DOHH2 (cell line): Measurements from ENCODE around the gene RNGTT.
"Not testable (repeated sequence)": the region's sequence is repeated elsewhere in the genome, so short reads cannot be mapped to it uniquely, and the experiment has no call there.

ENCODE experiments used
- H3F3A ChIP-seq: fragments of 200-600 bp; sonication (generic), shearing (Covaris generic); 2 replicates; pipeline ENCODE4 v1.6.0; 2016; ENCODE audit warnings: antibody characterized with exemption, mild to moderate bottlenecking; ENCODE audit not compliant: control insufficient read depth, insufficient read depth
- H3K27ac ChIP-seq: fragments of 200-600 bp; sonication (generic); 2 replicates; pipeline ENCODE4 v1.5.1; 2014; ENCODE audit warnings: low read depth, mild to moderate bottlenecking, low read length, moderate library complexity
- H3K27me3 ChIP-seq: fragments of 200-600 bp; sonication (generic); 2 replicates; pipeline ENCODE4 v1.6.1; 2014; ENCODE audit warnings: mild to moderate bottlenecking, low read length, mixed read lengths; ENCODE audit not compliant: control insufficient read depth
- H3K36me3 ChIP-seq: fragments of 200-600 bp; sonication (generic); 2 replicates; pipeline ENCODE4 v1.6.1; 2014; ENCODE audit warnings: mild to moderate bottlenecking, low read length, moderate library complexity, mixed read lengths; ENCODE audit not compliant: control insufficient read depth
- H3K4me1 ChIP-seq: fragments of 200-600 bp; sonication (generic); 2 replicates; pipeline ENCODE4 v1.6.1; 2014; ENCODE audit warnings: mild to moderate bottlenecking, low read length, mixed read lengths; ENCODE audit not compliant: control insufficient read depth
- H3K4me2 ChIP-seq: fragments of 200-600 bp; sonication (generic); 2 replicates; pipeline ENCODE4 v1.6.0; 2014; ENCODE audit warnings: mild to moderate bottlenecking, low read length, moderate library complexity
- H3K4me3 ChIP-seq: fragments of 200-600 bp; sonication (generic); 2 replicates; pipeline ENCODE4 v1.5.1; 2014; ENCODE audit warnings: mild to moderate bottlenecking, low read length, mixed read lengths
- H3K79me2 ChIP-seq: fragments of 200-600 bp; sonication (generic); 2 replicates; pipeline ENCODE4 v1.6.1; 2014; ENCODE audit warnings: mild to moderate bottlenecking, low read length, mixed read lengths; ENCODE audit not compliant: control insufficient read depth
- H3K9me2 ChIP-seq: fragments of 200-600 bp; sonication (generic); replicated peaks from 2 replicates; pipeline ENCODE4 v1.6.1; 2014; ENCODE audit warnings: mild to moderate bottlenecking, low read length, mixed read lengths; ENCODE audit not compliant: control insufficient read depth
- H3K9me3 ChIP-seq: fragments of 200-600 bp; sonication (generic); 2 replicates; pipeline ENCODE4 v1.6.1; 2014; ENCODE audit warnings: antibody characterized with exemption, low read length, mixed read lengths; ENCODE audit not compliant: control insufficient read depth, insufficient read depth
- H4K20me1 ChIP-seq: fragments of 200-600 bp; sonication (generic); 2 replicates; pipeline ENCODE4 v1.6.0; 2014; ENCODE audit warnings: low read depth, mild to moderate bottlenecking, antibody characterized with exemption, low read length, moderate library complexity; ENCODE audit not compliant: control insufficient read depth, insufficient read depth
- CTCF ChIP-seq: fragments of 200-600 bp; sonication (generic); IDR thresholded peaks from one replicate; pipeline ENCODE4 v1.5.1; 2014; ENCODE audit warnings: antibody characterized with exemption, mild to moderate bottlenecking, low read depth, low read length; ENCODE audit not compliant: poor library complexity, severe bottlenecking
- EZH2phosphoT487 ChIP-seq: fragments of 200-600 bp; sonication (generic); IDR thresholded peaks from 2 replicates; pipeline ENCODE4 v1.6.1; 2017; ENCODE audit warnings: borderline replicate concordance, mild to moderate bottlenecking, antibody characterized with exemption, low read length, moderate library complexity, mixed read lengths

Gene RNGTT

DNA sequence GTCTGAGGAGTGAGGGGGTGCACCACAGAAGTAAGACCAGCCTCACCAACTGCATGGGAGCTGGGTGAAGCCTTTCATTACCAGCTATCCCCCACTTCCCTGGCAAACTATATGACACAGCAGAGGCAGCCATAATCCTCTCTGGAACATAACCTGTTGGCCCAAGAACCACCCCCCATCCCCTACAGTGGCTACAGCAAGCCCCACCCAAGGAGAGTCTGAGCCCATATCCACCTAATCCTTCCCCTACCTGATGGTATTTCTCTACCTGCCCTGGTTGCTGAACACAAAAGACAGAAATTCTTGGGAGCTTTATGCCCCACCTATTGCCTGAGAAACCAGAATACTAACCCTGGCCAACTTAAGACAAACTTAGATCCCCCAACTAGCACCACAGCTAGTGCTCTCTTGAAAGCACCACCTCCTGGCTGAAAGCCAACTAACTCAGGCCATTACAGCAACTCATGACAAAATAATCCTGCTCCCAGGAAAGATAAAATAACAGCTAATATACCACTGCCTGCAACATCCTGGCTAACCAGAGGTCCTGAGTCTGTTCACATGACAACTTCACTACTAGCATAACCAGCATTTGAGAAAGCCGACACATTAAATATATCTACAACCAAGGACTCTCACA lies 11.2 kb downstream of the RNGTT start:
- H3K79me2 ChIP-seq, result peaks cover 80% of the 10 kb centered on the region
- TF ChIP-seq EZH2phosphoT487, result no peak
- no peak for TF ChIP-seq CTCF
- no peak overlapping the region for H3K4me3 ChIP-seq
- H3K36me3 ChIP-seq, result peaks cover 14% of the 10 kb centered on the region
- H3K9me3 ChIP-seq, result no peaks in the 10 kb centered on the region
- no peaks in the 10 kb centered on the region for H3K27me3 ChIP-seq
- H3K4me1 ChIP-seq, result 0 out of 2 replicates have a peak, but pooled peaks cover 2% of the 10 kb centered on the region
- H3K27ac ChIP-seq, result no peak overlapping the region
- no peak overlapping the region for H3K4me2 ChIP-seq
- no peaks in the 10 kb centered on the region for H3F3A ChIP-seq
- no peaks in the 10 kb centered on the region for H4K20me1 ChIP-seq
- H3K9me2 ChIP-seq, result no peaks in the 10 kb centered on the region

GRCh38 chr6:88945415-88946008 lies 17.9 kb downstream of the RNGTT start:
- no peaks in the 10 kb centered on the region for H3K4me1 ChIP-seq
- H3K36me3 ChIP-seq, result peaks cover 7% of the 10 kb centered on the region
- H3K27ac ChIP-seq, result no peak overlapping the region
- H3F3A ChIP-seq, result no peaks in the 10 kb centered on the region
- no peaks in the 10 kb centered on the region for H4K20me1 ChIP-seq
- peaks cover 69% of the 10 kb centered on the region for H3K79me2 ChIP-seq
- H3K9me3 ChIP-seq, result no peaks in the 10 kb centered on the region
- H3K27me3 ChIP-seq, result no peaks in the 10 kb centered on the region
- TF ChIP-seq CTCF, result no peak
- no peak for TF ChIP-seq EZH2phosphoT487
- no peak overlapping the region for H3K4me2 ChIP-seq
- no peaks in the 10 kb centered on the region for H3K9me2 ChIP-seq
- H3K4me3 ChIP-seq, result no peak overlapping the region

DNA sequence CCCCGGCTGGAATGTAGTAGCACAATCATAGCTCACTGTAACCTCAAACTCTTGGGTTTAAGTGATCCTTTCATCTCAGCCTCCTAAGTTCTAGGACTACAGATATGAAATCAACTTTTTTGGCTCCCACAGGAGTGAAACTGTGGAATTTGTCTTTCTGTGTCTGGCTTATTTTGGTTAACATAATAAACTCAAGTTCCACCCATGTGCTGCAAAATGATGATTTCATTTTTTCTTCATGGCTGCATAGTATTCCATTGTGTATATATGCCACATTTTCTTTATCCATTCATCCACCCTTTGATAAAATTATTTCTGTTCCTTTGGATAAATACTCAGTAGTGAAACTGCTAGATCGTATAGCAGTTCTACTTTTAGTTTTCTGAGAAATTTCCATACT lies 29.9 kb downstream of the RNGTT start:
- Histone ChIP-seq H3F3A (0 out of 2 replicates have a peak, but pooled peaks cover 4% of the 10 kb centered on the region), H3K9me3 (no peaks in the 10 kb centered on the region; the same call in 1 of the 2 replicates), H3K4me3 (no peak overlapping the region), H3K36me3 (peaks cover 71% of the 10 kb centered on the region), H3K79me2 (no peaks in the 10 kb centered on the region), H3K27me3 (no peaks in the 10 kb centered on the region), H3K4me1 (no peaks in the 10 kb centered on the region), H3K4me2 (no peak overlapping the region), H3K9me2 (no peaks in the 10 kb centered on the region), H3K27ac (no peak overlapping the region), H4K20me1 (no peaks in the 10 kb centered on the region)
- TF ChIP-seq CTCF, result no peak
- TF ChIP-seq EZH2phosphoT487, result no peak

DNA sequence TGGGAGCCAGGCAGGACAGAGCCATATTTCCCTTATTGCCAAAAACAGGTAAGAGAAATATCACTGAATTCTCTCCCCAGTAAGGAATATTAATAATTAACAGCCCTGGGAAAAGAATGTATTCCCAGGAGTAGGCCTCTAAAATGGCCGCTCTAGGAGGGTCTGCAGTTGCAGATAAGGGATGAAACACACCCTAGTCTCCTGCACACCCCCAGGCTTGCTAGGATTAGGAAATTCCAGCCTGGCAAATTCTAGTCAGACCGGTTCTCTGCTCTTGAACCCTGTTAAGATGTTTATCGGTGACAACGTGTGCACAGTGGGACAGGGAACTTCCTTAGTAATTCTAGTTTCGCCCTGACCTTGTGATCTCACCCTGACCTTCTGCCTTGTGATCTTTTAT lies 31.4 kb downstream of the RNGTT start:
- not testable (repeated sequence) for H3F3A ChIP-seq, H3K9me2 ChIP-seq, H3K4me2 ChIP-seq, H3K9me3 ChIP-seq, H4K20me1 ChIP-seq, H3K79me2 ChIP-seq, H3K4me3 ChIP-seq, H3K4me1 ChIP-seq, H3K27ac ChIP-seq, H3K27me3 ChIP-seq
- H3K36me3 ChIP-seq, result peaks cover 63% of the 10 kb centered on the region
